NCI-H345 (cell line): ENCODE data around the gene C20orf173.
"Not testable (repeated sequence)": the region's sequence is repeated elsewhere in the genome, so short reads cannot be mapped to it uniquely, and the experiment has no call there.

Experiments
- DNase-seq: peaks from one replicate; lab custom pipeline; 2025; lab: John Stamatoyannopoulos, UW

The C20orf173 gene

GRCh38 chr20:35529552-35529951 is at the start of gene C20orf173:
TSS of gene C20orf173 (minus strand) at chr20:35529652. CDS start at chr20:35529373, 279 bp downstream.
- no peak for DNase-seq

DNA sequence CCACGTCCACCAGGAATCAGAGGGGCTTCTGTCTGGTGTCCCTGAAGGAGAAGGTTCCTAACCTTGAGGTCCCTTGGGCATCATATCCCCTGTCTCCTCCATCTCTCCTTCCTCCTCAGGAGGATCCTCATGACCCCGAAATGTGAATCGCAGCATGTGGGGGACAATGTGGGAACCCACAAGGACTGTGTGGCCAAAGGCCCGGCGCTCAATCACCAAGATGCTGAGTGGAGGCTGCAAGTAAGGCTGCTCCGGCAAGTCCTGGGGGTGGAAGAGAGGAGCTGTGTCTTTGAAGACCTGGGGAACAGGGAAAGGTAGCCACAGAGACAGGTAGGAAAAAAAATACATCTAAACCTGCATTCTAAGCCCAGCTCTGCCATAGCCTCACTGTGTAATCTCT is 49.7 kb upstream of the C20orf173 start:
- DNase-seq: no peak

DNA sequence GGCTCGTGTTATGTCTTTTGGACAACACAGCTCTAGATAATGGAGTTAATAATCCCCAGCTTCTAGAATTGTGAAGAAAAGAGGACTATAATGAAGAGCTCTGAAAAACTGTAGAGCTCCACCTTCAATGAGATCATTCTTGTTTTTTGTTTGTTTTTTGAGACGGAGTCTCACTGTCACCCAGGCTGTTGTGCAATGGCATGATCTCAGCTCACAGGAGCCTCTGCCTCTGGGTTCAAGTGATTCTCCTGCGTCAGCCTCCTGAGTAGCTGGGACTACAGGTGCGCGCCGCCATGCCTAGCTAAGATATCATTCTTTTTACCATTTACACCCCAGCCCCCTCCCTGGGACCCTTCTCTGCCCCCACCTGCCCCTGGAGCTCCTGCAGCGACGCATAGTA is 49.0 kb upstream of the C20orf173 start:
- no peak for DNase-seq

GRCh38 chr20:35576816-35577215 is 47.4 kb upstream of the C20orf173 start:
- no peak for DNase-seq

DNA sequence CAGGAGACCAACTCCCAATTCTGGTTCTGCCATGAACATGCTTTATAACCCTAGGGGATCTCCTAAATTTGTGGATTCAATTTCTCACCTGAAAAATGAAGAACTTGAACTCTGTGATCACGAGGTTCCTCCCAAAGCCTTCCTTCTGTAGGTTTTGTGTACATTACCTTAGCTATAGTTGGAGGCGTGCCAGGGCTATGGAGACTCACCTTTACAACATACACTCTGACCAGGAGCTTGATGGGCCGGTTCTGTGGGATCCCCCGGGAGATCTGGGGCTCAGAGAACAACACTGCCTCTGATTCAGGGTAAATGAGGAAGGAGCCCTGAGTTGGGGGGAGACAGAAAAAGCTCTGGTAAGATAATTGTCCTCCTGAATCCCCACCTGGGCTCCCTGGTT is 46.5 kb upstream of the C20orf173 start:
- peak; percentile 37 for DNase-seq

GRCh38 chr20:35572838-35573237 is 43.4 kb upstream of the C20orf173 start:
- no peak for DNase-seq

- no peak for DNase-seq
These were observed 42.1 kb upstream of the C20orf173 start for GRCh38 chr20:35571555-35571954.

DNA sequence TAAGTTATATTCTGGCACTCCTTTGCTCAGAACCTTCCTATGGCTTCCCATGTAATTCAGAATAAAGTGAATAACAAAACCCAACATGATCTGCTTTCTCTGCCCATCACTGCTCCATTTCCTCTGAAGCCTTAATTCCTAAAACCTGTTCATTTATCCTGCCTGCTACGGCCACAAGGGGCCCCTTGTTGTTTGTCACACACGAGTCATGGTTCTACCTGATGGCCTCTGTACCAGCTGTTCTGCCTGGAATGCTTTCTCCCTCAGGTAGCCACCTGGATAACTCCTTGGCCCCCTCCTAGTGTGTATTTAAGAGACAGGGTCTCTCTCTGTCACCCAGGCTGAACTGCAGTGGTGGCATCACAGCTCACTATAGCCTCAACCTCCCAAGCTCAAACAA is 39.2 kb upstream of the C20orf173 start:
- peak; percentile 10 for DNase-seq

DNA sequence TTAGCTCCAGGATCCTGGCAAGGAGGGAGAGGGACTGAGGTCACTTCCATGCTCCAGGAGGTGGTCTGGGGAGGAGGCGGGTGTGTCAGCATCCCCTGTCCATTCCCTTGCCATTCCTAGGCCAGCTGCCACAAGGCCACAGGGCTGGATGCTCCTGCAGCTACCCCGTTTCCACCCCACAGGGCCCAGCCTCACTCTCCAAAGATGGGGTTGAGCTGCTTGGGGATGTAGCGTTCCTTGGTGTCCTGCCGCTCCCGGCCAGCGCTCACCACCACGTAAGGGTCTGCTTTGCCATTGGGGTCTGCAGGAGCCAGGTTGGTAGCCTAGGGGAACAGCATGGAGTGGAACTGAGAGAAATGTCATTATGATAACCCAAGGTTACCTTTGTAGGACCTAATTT is 35.5 kb upstream of the C20orf173 start:
- no peak for DNase-seq

DNA sequence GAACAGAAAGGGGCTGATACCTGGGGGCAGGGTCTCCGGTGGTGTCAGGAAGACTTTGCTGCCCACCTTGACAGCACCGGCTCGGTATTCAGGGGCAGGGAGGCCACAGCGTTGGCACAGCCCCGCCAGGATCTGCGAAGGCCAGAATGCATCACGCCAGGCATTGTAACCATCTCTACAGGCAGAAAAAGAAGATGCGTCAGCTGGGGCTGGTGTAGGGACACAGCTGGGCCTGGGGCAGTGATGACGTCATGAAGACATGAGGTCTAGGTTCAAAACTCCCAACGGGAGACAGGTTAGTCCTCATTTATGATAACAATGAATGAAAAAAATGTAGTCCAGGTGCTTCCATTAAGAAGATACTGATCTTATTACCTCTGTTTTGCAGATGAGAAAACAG is 34.4 kb upstream of the C20orf173 start:
- no peak for DNase-seq

DNA sequence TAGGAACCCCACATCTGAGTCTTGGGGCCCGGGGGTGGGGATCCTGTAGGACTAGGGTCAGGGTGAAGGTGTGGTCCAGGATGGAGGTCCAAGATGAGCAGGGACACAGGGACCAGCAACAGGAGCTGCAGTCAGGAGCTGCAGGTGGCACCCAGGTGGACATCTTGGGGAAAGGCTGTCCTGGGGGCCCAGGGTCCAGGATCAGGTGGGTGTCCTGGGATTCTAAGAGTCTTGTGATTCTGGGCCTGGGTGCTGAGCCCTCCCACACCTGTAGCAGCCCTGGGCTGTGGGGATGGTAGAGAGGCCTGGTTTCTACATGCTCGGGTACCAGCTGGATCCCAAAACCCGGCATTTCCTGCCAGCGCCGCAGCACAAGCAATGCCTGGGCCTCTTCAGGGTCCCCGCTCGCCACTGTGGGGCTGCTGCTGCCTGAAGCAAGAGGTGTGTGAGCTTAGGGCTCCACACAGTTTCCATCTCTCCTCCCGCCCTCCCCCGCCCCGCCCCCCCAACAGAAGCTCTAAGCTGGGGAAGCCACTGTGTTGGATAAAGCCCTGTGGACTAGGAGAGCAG is 33.2 kb upstream of the C20orf173 start:
- DNase-seq: no peak

DNA sequence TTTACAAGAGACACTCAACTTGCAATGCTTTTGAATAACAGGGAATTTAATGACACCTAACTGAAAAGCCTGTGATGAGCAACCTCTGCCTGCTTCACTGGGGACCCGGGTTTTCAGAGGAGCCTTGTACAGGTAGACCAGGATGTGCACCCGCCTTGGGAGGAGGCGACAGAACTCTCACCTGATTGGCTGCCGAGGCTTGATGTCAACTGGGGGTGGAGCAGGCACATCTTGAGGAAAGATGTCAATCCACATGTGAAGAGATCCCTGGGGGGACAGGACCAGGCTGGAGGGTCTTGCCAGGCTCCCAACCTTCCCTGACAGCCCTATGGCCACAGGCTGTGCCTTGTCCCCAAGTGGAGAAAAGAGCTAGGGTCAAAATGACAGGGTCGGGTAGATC is 32.2 kb upstream of the C20orf173 start:
- DNase-seq: no peak

GRCh38 chr20:35561268-35561667 is 31.8 kb upstream of the C20orf173 start:
- peak; percentile 66 for DNase-seq

GRCh38 chr20:35560541-35560940 is 31.1 kb upstream of the C20orf173 start:
- DNase-seq: no peak

- no peak for DNase-seq
These were observed 30.7 kb upstream of the C20orf173 start for GRCh38 chr20:35560105-35560511.

DNA sequence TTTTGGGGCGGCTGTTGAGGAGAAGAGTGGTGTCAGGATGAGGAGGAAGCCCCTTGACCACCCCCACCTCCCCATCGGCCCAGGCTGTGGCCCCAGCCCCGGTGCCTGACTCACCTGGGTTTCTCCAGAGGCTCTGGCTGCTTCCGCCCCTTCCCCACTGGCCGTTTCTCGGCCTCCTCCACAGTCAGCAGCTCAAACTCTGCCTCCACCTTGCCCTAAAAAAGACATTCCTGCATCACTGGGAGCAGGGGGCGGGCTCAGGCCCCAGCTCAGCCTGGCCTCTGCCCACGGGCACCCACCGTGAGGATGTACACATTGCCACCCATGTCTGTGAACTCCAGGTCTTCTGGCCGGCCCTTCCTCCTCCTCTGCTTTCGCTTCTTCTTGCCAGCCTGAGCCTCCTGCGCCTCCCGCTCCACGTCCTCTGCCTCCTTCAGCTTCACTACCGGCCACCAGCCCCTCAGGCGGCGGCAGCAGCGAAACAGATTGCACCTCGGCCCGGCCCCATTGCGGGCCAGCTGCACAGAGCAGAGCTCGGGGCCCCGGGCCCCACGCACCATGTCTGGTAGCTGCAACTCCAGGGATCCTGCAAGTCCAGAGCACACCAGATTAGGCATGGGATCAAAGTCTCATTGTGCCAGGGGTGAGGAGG is 29.7 kb upstream of the C20orf173 start:
- no peak for DNase-seq

- no peak for DNase-seq
These were observed 29.0 kb upstream of the C20orf173 start for GRCh38 chr20:35558451-35558850.

- DNase-seq: no peak
These were observed 27.4 kb upstream of the C20orf173 start for GRCh38 chr20:35556871-35557270.

GRCh38 chr20:35555951-35556645 is 26.6 kb upstream of the C20orf173 start:
- DNase-seq: no peak

DNA sequence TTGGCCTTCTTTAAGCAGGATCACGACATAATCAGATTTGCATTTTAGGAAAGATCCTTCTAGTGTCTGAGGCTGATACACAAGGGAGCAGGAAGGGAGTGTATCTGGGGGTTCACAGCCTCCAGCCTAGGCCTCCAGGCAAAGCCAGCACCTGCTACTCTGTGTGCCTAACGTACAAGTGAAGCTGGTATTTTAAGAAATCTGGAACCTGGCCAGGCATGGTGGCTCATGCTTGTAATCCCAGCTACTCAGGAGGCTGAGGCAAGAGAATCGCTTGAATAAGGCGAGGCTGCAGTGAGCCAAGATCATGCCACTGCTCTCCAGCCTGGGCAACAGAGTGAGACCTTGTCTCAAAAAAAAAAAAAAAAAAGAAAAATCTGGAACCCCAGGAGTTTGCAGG is 26.0 kb upstream of the C20orf173 start:
- not testable (repeated sequence) for DNase-seq

GRCh38 chr20:35552914-35553313 is 23.5 kb upstream of the C20orf173 start:
- no peak for DNase-seq

DNA sequence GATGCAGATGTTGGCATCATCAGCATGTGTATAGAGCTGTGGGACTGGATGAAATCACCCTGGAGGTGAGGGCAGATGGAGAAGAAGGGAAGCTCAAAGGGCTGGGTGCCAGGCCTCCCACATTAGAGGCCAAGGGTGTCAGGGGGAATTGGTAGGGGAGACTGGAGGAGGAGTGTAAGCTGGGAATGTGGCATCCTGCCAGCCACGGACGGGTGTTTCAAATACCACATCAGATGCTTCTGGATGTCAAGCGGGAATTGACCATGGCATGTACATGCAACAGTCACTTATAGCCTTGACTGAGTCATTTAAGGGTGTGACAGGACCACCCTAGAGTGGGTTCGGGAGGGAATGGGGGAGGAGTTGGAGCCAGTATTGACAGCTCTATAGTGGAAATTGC is 22.1 kb upstream of the C20orf173 start:
- DNase-seq: no peak

DNA sequence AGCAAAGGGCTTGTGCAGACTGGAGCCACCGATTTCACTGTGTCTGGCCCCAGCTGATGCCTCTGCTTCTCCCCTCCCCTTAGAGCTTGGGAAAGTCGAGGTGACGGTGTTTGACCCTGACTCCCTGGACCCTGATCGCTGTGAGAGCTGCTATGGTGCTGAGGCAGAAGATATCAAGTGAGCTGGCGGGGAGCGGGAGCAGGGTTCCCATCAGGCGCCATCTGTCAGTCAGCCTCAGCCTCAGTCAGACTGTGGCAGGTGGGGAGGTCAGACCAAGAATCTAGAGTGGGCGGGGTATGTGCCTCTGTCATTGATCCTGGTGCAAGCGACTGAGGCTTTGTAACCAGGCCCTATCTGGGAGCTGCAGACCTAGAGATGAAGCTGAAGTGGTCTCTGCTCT is 17.9 kb upstream of the C20orf173 start:
- DNase-seq: no peak

DNA sequence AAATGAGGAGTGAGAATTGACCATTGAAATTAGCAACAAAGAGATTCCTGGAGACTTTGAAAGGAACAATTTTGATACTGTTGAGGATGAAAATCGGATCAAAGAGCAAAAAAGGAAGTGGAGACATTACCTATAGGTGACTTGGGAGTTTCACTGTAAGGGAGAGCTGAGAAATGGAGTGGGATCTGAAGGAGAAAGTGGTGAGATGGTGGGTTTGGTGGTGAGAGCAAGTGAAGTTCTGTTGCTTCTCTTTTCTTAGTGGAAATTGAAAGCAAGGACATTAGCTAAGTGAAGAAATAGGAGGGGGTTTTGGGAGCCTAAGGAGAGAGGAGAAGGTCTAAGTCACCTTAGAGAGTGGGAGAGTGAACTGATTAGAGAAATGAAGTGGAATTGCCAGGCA is 16.7 kb upstream of the C20orf173 start:
- DNase-seq: no peak
